Adrenal gland (tissue), 5 donors: ENCODE results near the gene ASPHD1.

Experiments used
- POLR2A ChIP-seq, 2 donors: fragments of 450-650 bp; IDR thresholded peaks; one replicate each; pipeline ENCODE4 v1.6.1; 2017; ENCODE audit warnings: antibody characterized with exemption in 2 of 2, mild to moderate bottlenecking in 2 of 2, moderate library complexity in 1 of 2
- TF ChIP-seq, protein P1 (sequence below), 6 experiments: fragments of 450-650 bp in 4 of 6; fragments of 200-600 bp in 2 of 6; sonication (generic) in 1 of 6; IDR thresholded peaks; 1 replicate in 5 of 6; 2 replicates in 1 of 6; pipeline versions ENCODE4 v1.5.1 to v1.8.0; 2016 to 2021; ENCODE audit warnings: antibody characterized with exemption in 6 of 6, mild to moderate bottlenecking in 2 of 6, moderate library complexity in 1 of 6
- donor health status: DM: no; HTN: no; CAD: no.

DNA sequence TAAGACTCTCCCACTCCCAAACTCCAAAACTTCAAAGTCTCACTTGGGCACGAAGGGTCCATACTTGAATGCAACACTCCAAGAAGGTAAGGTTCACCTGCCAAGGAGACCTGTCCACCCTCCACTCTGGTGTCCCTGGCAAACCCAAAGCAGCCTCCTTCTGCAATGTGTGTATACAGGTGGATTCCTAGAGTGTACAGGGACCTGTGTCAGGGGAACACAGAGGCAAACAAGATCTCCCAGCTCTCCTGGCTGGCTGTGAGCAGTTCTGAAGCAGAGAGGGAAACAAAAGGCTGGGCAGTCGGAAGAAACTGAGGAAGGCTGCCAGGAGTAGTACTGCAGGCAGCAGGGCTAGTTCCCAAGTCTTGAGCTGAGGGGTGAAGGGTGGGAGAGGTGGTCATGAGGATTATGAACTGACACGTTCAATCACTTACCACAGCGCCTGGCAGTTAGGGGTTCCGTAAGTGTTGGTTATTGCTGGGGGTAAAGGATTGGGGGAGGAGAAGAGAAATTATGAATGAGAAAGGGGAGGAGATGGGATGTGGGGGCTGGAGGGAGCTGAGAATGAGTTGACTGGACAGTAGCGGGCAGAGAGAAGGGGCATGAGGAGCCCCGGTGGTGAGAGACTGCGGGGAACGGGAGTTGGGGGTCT, 24.9 kb downstream of the ASPHD1 start:
- TF ChIP-seq, protein P1, sequence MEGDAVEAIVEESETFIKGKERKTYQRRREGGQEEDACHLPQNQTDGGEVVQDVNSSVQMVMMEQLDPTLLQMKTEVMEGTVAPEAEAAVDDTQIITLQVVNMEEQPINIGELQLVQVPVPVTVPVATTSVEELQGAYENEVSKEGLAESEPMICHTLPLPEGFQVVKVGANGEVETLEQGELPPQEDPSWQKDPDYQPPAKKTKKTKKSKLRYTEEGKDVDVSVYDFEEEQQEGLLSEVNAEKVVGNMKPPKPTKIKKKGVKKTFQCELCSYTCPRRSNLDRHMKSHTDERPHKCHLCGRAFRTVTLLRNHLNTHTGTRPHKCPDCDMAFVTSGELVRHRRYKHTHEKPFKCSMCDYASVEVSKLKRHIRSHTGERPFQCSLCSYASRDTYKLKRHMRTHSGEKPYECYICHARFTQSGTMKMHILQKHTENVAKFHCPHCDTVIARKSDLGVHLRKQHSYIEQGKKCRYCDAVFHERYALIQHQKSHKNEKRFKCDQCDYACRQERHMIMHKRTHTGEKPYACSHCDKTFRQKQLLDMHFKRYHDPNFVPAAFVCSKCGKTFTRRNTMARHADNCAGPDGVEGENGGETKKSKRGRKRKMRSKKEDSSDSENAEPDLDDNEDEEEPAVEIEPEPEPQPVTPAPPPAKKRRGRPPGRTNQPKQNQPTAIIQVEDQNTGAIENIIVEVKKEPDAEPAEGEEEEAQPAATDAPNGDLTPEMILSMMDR (IDR thresholded peaks at IDR 0.05) = no peak
- no peak for TF ChIP-seq POLR2A (IDR thresholded peaks at IDR 0.05)
